ENCODE data around the gene RITA1.

GRCh38 chr12:113179023-113179422 lies 6.5 kb upstream of the RITA1 start:
- TF ChIP-seq, protein P1, sequence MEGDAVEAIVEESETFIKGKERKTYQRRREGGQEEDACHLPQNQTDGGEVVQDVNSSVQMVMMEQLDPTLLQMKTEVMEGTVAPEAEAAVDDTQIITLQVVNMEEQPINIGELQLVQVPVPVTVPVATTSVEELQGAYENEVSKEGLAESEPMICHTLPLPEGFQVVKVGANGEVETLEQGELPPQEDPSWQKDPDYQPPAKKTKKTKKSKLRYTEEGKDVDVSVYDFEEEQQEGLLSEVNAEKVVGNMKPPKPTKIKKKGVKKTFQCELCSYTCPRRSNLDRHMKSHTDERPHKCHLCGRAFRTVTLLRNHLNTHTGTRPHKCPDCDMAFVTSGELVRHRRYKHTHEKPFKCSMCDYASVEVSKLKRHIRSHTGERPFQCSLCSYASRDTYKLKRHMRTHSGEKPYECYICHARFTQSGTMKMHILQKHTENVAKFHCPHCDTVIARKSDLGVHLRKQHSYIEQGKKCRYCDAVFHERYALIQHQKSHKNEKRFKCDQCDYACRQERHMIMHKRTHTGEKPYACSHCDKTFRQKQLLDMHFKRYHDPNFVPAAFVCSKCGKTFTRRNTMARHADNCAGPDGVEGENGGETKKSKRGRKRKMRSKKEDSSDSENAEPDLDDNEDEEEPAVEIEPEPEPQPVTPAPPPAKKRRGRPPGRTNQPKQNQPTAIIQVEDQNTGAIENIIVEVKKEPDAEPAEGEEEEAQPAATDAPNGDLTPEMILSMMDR (IDR thresholded peaks at IDR 0.05): no peak
- no peak for TF ChIP-seq POLR2A (IDR thresholded peaks at IDR 0.05)

Data from right lobe of liver (tissue), 4 donors.